OCI-LY1 (cell line): ENCODE data around the gene GMCL2.
A peak's percentile ranks its signal among the peaks of the same experiment; 100 is the strongest.

Experiments used
- EZH2 ChIP-seq: fragments of 200-600 bp; sonication (generic), shearing (Covaris generic); IDR thresholded peaks from 2 replicates; pipeline ENCODE4 v1.8.0; 2017; ENCODE audit warnings: borderline replicate concordance, mixed run types, mild to moderate bottlenecking, antibody characterized with exemption, low read length, moderate library complexity, mixed read lengths
- TF ChIP-seq, protein P1 (sequence below): fragments of 200-600 bp; sonication (generic), shearing (Covaris generic); IDR thresholded peaks from 2 replicates; pipeline ENCODE4 v1.5.1; 2017; ENCODE audit warnings: mild to moderate bottlenecking, antibody characterized with exemption, low read length, moderate library complexity, mixed read lengths

DNA sequence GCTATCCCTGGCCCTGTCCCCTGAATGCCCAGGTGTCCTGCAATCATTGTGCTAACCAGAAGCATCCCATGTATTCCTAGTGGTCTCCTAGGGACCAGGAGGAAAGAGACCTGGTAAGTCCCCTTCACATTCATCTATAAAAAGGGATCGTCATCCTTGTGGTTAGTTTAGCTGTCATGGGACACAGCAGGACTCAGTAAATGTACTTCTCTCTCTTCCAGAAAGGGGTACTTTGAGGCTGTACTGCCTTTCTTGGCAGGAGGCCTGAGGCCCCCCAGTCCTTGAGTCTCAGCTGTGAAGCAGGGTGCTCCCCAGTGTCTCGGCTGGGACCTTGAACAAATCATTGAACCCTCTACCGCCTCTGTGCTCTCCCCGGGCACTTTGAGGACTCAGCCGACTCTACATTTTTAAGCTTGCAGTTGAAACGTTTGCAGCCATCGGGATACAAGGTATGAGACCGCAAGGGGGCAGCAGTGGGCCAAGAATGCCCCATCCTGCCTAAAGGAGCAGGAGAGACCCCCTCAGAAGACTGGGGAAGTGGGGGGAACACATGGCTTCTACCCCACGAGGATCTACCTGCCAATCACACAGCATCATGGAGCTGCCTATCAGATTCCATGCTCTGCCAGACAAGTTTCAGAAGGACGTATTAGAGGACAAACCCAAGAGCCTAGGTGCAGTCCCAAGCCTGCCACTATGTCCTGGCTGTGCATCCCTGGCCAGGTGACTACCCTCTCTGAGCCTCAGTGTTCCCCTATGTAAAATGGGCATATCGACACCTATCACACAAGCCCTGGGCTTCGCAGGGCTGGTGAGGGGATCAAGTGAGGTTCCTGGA is 47.8 kb upstream of the GMCL2 start:
- TF ChIP-seq, protein P1, sequence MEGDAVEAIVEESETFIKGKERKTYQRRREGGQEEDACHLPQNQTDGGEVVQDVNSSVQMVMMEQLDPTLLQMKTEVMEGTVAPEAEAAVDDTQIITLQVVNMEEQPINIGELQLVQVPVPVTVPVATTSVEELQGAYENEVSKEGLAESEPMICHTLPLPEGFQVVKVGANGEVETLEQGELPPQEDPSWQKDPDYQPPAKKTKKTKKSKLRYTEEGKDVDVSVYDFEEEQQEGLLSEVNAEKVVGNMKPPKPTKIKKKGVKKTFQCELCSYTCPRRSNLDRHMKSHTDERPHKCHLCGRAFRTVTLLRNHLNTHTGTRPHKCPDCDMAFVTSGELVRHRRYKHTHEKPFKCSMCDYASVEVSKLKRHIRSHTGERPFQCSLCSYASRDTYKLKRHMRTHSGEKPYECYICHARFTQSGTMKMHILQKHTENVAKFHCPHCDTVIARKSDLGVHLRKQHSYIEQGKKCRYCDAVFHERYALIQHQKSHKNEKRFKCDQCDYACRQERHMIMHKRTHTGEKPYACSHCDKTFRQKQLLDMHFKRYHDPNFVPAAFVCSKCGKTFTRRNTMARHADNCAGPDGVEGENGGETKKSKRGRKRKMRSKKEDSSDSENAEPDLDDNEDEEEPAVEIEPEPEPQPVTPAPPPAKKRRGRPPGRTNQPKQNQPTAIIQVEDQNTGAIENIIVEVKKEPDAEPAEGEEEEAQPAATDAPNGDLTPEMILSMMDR: peak; percentile 87
- no peak for TF ChIP-seq EZH2
